ENCODE measurements around the gene FLACC1. TPM values are rescaled to one million over a fixed set of nuclear protein-coding genes. Genes with fewer than 3 reads are reported as not detected.

The FLACC1 gene
- total and polyA plus RNA-seq, 2 donors (not counting 1 experiment from before 2014, with no cell fraction given), result 1.5 to 5.0 TPM

GRCh38 chr2:201349601-201350000, 7.5 kb downstream of the FLACC1 start:
- H3K4me3 Mint-ChIP-seq, result no peak overlapping the region
- H3K4me1 ChIP-seq (ENCODE audit: control insufficient read depth in 2 of 2, insufficient read depth in 2 of 2, low read length in 2 of 2), result peaks cover 4 to 7% of the 10 kb centered on the region in 2 donors
- DNase-seq (no peak), ATAC-seq (ENCODE audit: low read depth) (no peak)
- no peak overlapping the region for H3K27ac ChIP-seq (ENCODE audit: low read length in 2 of 2)
- no peak overlapping the region for H3K9ac ChIP-seq (ENCODE audit: low read length)
- no peaks in the 10 kb centered on the region for H3K27me3 ChIP-seq (replicated peaks in 1 of 4; ENCODE audit: control extremely low read depth in 1 of 4, control insufficient read depth in 3 of 4, insufficient read depth in 4 of 4, low read length in 3 of 4)
- H4K20me1 ChIP-seq (ENCODE audit: control insufficient read depth, insufficient read depth, low read length, poor library complexity, severe bottlenecking), result no peaks in the 10 kb centered on the region
- peaks cover 0 to 6% (median 0%) of the 10 kb centered on the region in 3 donors for H3K9me3 ChIP-seq (ENCODE audit: control extremely low read depth in 1 of 3, control insufficient read depth in 2 of 3, insufficient read depth in 1 of 3, low read length in 2 of 3)
- ChIA-PET POLR2A (no interaction called here), CTCF (interaction anchor here (0.6 kb wide), 1 partner anchor 766 kb away, joined by 3 read pairs; no protein-coding TSS in a partner anchor)
- H3K27ac Mint-ChIP-seq, result no peak overlapping the region
- no peak overlapping the region for H2AFZ ChIP-seq (ENCODE audit: insufficient read depth, low read depth, low read length, poor library complexity, severe bottlenecking)
- H3K9me3 Mint-ChIP-seq (ENCODE audit: insufficient read depth), result no peaks in the 10 kb centered on the region
- no peak overlapping the region for H3K4me2 ChIP-seq (replicated peaks; ENCODE audit: low read depth, low read length, poor library complexity, severe bottlenecking)
- H3K79me2 ChIP-seq (ENCODE audit: control insufficient read depth, insufficient read depth, low read length), result no peaks in the 10 kb centered on the region
- H3K4me3 ChIP-seq (ENCODE audit: control extremely low read depth in 1 of 5, extremely low read depth in 1 of 5, insufficient read depth in 1 of 5, low read depth in 2 of 5, low read length in 4 of 5), result no peak overlapping the region
- no peaks in the 10 kb centered on the region for H3K36me3 ChIP-seq (replicated peaks in 1 of 2; ENCODE audit: control extremely low read depth in 1 of 2, control insufficient read depth in 1 of 2, extremely low read depth in 1 of 2, insufficient read depth in 2 of 2, low read length in 1 of 2)
- no peak for TF ChIP-seq CTCF (IDR thresholded peaks at IDR 0.05)
- no peak for TF ChIP-seq EZH2 (IDR thresholded peaks at IDR 0.05; ENCODE audit: borderline replicate concordance, insufficient read depth, low read depth, low read length, poor library complexity, severe bottlenecking)
- H3K27me3 Mint-ChIP-seq, result no peaks in the 10 kb centered on the region
- intact Hi-C loops (cut with micrococcal nuclease), result no loop called here
- 87% methylated on average over 3 of the region's 4 CpGs for WGBS (ENCODE audit: insufficient coverage)
- peaks cover 8% of the 10 kb centered on the region for H3K4me1 Mint-ChIP-seq

GRCh38 chr2:201348758-201349157, 8.4 kb downstream of the FLACC1 start:
- Histone ChIP-seq H3K36me3 (replicated peaks in 1 of 2; ENCODE audit: control extremely low read depth in 1 of 2, control insufficient read depth in 1 of 2, extremely low read depth in 1 of 2, insufficient read depth in 2 of 2, low read length in 1 of 2) (no peaks in the 10 kb centered on the region), H2AFZ (ENCODE audit: insufficient read depth, low read depth, low read length, poor library complexity, severe bottlenecking) (no peak overlapping the region), H3K27me3 (replicated peaks in 1 of 4; ENCODE audit: control extremely low read depth in 1 of 4, control insufficient read depth in 3 of 4, insufficient read depth in 4 of 4, low read length in 3 of 4) (no peaks in the 10 kb centered on the region), H3K9ac (ENCODE audit: low read length) (no peak overlapping the region), H3K4me2 (replicated peaks; ENCODE audit: low read depth, low read length, poor library complexity, severe bottlenecking) (no peak overlapping the region), H3K4me3 (ENCODE audit: control extremely low read depth in 1 of 5, extremely low read depth in 1 of 5, insufficient read depth in 1 of 5, low read depth in 2 of 5, low read length in 4 of 5) (no peak overlapping the region), H4K20me1 (ENCODE audit: control insufficient read depth, insufficient read depth, low read length, poor library complexity, severe bottlenecking) (no peaks in the 10 kb centered on the region), H3K79me2 (ENCODE audit: control insufficient read depth, insufficient read depth, low read length) (no peaks in the 10 kb centered on the region), H3K4me1 (ENCODE audit: control insufficient read depth in 2 of 2, insufficient read depth in 2 of 2, low read length in 2 of 2) (peaks cover 5 to 10% of the 10 kb centered on the region in 2 donors), H3K27ac (ENCODE audit: low read length in 2 of 2) (no peak overlapping the region), H3K9me3 (ENCODE audit: control extremely low read depth in 1 of 3, control insufficient read depth in 2 of 3, insufficient read depth in 1 of 3, low read length in 2 of 3) (peaks cover 0 to 4% (median 0%) of the 10 kb centered on the region in 3 donors)
- intact Hi-C loops (cut with micrococcal nuclease), result no loop called here
- WGBS (ENCODE audit: insufficient coverage), result 88% methylated on average over 1 of the region's 1 CpG
- TF ChIP-seq CTCF (IDR thresholded peaks at IDR 0.05) (no peak), EZH2 (IDR thresholded peaks at IDR 0.05; ENCODE audit: borderline replicate concordance, insufficient read depth, low read depth, low read length, poor library complexity, severe bottlenecking) (no peak)
- CTCF ChIA-PET, result no interaction called here
- ATAC-seq (ENCODE audit: low read depth), result no peak
- no peaks in the 10 kb centered on the region for H3K27me3 Mint-ChIP-seq
- no peak overlapping the region for H3K4me3 Mint-ChIP-seq
- POLR2A ChIA-PET, result no interaction called here
- peaks cover 11% of the 10 kb centered on the region for H3K4me1 Mint-ChIP-seq
- H3K9me3 Mint-ChIP-seq (ENCODE audit: insufficient read depth), result no peaks in the 10 kb centered on the region
- no peak for DNase-seq
- H3K27ac Mint-ChIP-seq, result no peak overlapping the region

Measured in B cell (primary cell).